Tibial nerve (tissue), 4 donors: ENCODE measurements around the gene MSMP.

Experiments
- CTCF ChIP-seq, 5 experiments: fragments of 200-600 bp in 3 of 5; fragments of 450-650 bp in 2 of 5; sonication (generic) in 3 of 5; IDR thresholded peaks; one replicate each; pipeline ENCODE4 v1.5.1; 2016 to 2019; ENCODE audit warnings: antibody characterized with exemption in 5 of 5, mild to moderate bottlenecking in 3 of 5, moderate library complexity in 2 of 5
- EP300 ChIP-seq, 2 donors: sonication (generic); formaldehyde crosslinking; IDR thresholded peaks; one replicate each; pipeline ENCODE4 v1.6.1; 2017; ENCODE audit warnings: antibody characterized with exemption in 2 of 2, mild to moderate bottlenecking in 1 of 2
- POLR2A ChIP-seq, 2 donors: fragments of 450-650 bp; IDR thresholded peaks; one replicate each; pipeline ENCODE4 v1.6.1; 2017; ENCODE audit warnings: antibody characterized with exemption in 2 of 2, mild to moderate bottlenecking in 2 of 2, moderate library complexity in 2 of 2

GRCh38 chr9:35705836-35706430, 48.1 kb downstream of the MSMP start:
- TF ChIP-seq POLR2A (IDR thresholded peaks at IDR 0.05) (no peak), CTCF (IDR thresholded peaks at IDR 0.05) (no peak), EP300 (IDR thresholded peaks at IDR 0.05) (no peak)
